ENCODE results near the gene SLC9A5. TPM values are rescaled to one million over a fixed set of nuclear protein-coding genes. Genes with fewer than 3 reads are reported as not detected.

Gene SLC9A5
- total and polyA plus RNA-seq, 7 experiments from 2014 or later: 0.11 to 3.7 (median 1.7) TPM

- Mint-ChIP-seq H3K27ac (peak overlapping the region in 1 of 9 donors; percentile 9), H3K4me3 (no peak overlapping the region), H3K36me3 (peaks cover 0 to 10% (median 4%) of the 10 kb centered on the region in 5 donors), H3K9me3 (no peaks in the 10 kb centered on the region), H3K4me1 (peaks cover 0 to 10% (median 6%) of the 10 kb centered on the region in 7 donors), H3K27me3 (no peaks in the 10 kb centered on the region)
- Histone ChIP-seq H3K36me3 (ENCODE audit: control insufficient read depth in 2 of 3, insufficient read depth in 3 of 3, low read length in 3 of 3) (peaks cover 0 to 28% (median 0%) of the 10 kb centered on the region in 3 experiments), H3K27ac (ENCODE audit: low read depth, low read length) (no peak overlapping the region), H3K9me3 (ENCODE audit: control insufficient read depth in 2 of 3, low read length in 3 of 3) (no peaks in the 10 kb centered on the region), H3K4me3 (ENCODE audit: low read length) (no peak overlapping the region), H3K27me3 (ENCODE audit: control insufficient read depth in 2 of 2, insufficient read depth in 2 of 2, low read length in 2 of 2) (no peaks in the 10 kb centered on the region), H3K4me1 (ENCODE audit: control insufficient read depth in 2 of 2, insufficient read depth in 2 of 2, low read length in 2 of 2) (peaks cover 8 to 19% of the 10 kb centered on the region in 2 donors)
- intact Hi-C loops (cut with micrococcal nuclease): no loop called here
- CTCF ChIA-PET: no interaction called here
- no peak for DNase-seq
- ATAC-seq: no peak
- POLR2A ChIA-PET: interaction anchor here (0.5 kb wide), 1 partner anchor 198 kb away, joined by 4 read pairs; the partner anchor contains the start of gene ATP6V0D1
Observed at GRCh38 chr16:67283039-67283825, 34.5 kb downstream of the SLC9A5 start.

GRCh38 chr16:67283826-67284555, 35.2 kb downstream of the SLC9A5 start:
- intact Hi-C loops (cut with micrococcal nuclease): no loop called here
- H3K36me3 ChIP-seq (ENCODE audit: control insufficient read depth in 2 of 3, insufficient read depth in 3 of 3, low read length in 3 of 3): peaks cover 0 to 28% (median 0%) of the 10 kb centered on the region in 3 experiments

GRCh38 chr16:67284699-67285646, 36.2 kb downstream of the SLC9A5 start:
- H3K27ac ChIP-seq (ENCODE audit: low read depth, low read length): no peak overlapping the region
- no peaks in the 10 kb centered on the region for H3K27me3 Mint-ChIP-seq
- ChIA-PET POLR2A (no interaction called here), CTCF (interaction anchor here (0.5 kb wide), 1 partner anchor 16 kb away, joined by 3 read pairs; no protein-coding TSS in a partner anchor)
- no peak for DNase-seq
- ATAC-seq: no peak
- no peaks in the 10 kb centered on the region for H3K9me3 ChIP-seq (ENCODE audit: control insufficient read depth in 2 of 3, low read length in 3 of 3)
- no peak overlapping the region for H3K4me3 ChIP-seq (ENCODE audit: low read length)
- H3K9me3 Mint-ChIP-seq: no peaks in the 10 kb centered on the region
- peaks cover 0 to 10% (median 4%) of the 10 kb centered on the region in 7 donors for H3K4me1 Mint-ChIP-seq
- intact Hi-C loops (cut with micrococcal nuclease): no loop called here
- H3K27ac Mint-ChIP-seq: no peak overlapping the region
- H3K4me3 Mint-ChIP-seq: no peak overlapping the region
- H3K36me3 Mint-ChIP-seq: peaks cover 0 to 10% (median 4%) of the 10 kb centered on the region in 5 donors
- H3K27me3 ChIP-seq (ENCODE audit: control insufficient read depth in 2 of 2, insufficient read depth in 2 of 2, low read length in 2 of 2): no peaks in the 10 kb centered on the region
- peaks cover 6 to 9% of the 10 kb centered on the region in 2 donors for H3K4me1 ChIP-seq (ENCODE audit: control insufficient read depth in 2 of 2, insufficient read depth in 2 of 2, low read length in 2 of 2)
- peaks cover 0 to 28% (median 0%) of the 10 kb centered on the region in 3 experiments for H3K36me3 ChIP-seq (ENCODE audit: control insufficient read depth in 2 of 3, insufficient read depth in 3 of 3, low read length in 3 of 3)

More at GRCh38 chr16:67283826-67284555, 35.2 kb downstream of the SLC9A5 start:
- peaks cover 5 to 12% of the 10 kb centered on the region in 2 donors for H3K4me1 ChIP-seq (ENCODE audit: control insufficient read depth in 2 of 2, insufficient read depth in 2 of 2, low read length in 2 of 2)
- POLR2A ChIA-PET: interaction anchor here (0.6 kb wide), 1 partner anchor 247 kb away, joined by 3 read pairs; no protein-coding TSS in a partner anchor
- Mint-ChIP-seq H3K36me3 (peaks cover 0 to 10% (median 4%) of the 10 kb centered on the region in 5 donors), H3K4me1 (peaks cover 0 to 6% (median 0%) of the 10 kb centered on the region in 7 donors), H3K4me3 (no peak overlapping the region), H3K9me3 (no peaks in the 10 kb centered on the region), H3K27me3 (no peaks in the 10 kb centered on the region), H3K27ac (peak overlapping the region in 1 of 9 donors; percentile 43)
- no peaks in the 10 kb centered on the region for H3K27me3 ChIP-seq (ENCODE audit: control insufficient read depth in 2 of 2, insufficient read depth in 2 of 2, low read length in 2 of 2)
- H3K4me3 ChIP-seq (ENCODE audit: low read length): no peak overlapping the region
- CTCF ChIA-PET: no interaction called here
- H3K27ac ChIP-seq (ENCODE audit: low read depth, low read length): no peak overlapping the region
- no peaks in the 10 kb centered on the region for H3K9me3 ChIP-seq (ENCODE audit: control insufficient read depth in 2 of 3, low read length in 3 of 3)
- ATAC-seq: no peak
- no peak for DNase-seq

- ATAC-seq (no peak), DNase-seq (no peak)
- Histone ChIP-seq H3K4me3 (ENCODE audit: low read length) (no peak overlapping the region), H3K4me1 (ENCODE audit: control insufficient read depth in 2 of 2, insufficient read depth in 2 of 2, low read length in 2 of 2) (peaks cover 0 to 17% of the 10 kb centered on the region in 2 donors), H3K27ac (ENCODE audit: low read depth, low read length) (no peak overlapping the region), H3K9me3 (ENCODE audit: control insufficient read depth in 2 of 3, low read length in 3 of 3) (no peaks in the 10 kb centered on the region), H3K36me3 (ENCODE audit: control insufficient read depth in 2 of 3, insufficient read depth in 3 of 3, low read length in 3 of 3) (peaks cover 0 to 27% (median 0%) of the 10 kb centered on the region in 3 experiments), H3K27me3 (ENCODE audit: control insufficient read depth in 2 of 2, insufficient read depth in 2 of 2, low read length in 2 of 2) (no peaks in the 10 kb centered on the region)
- H3K36me3 Mint-ChIP-seq: peaks cover 0 to 10% (median 4%) of the 10 kb centered on the region in 5 donors
- no peak overlapping the region for H3K4me3 Mint-ChIP-seq
- intact Hi-C loops (cut with micrococcal nuclease): no loop called here
- CTCF ChIA-PET: no interaction called here
- H3K27me3 Mint-ChIP-seq: no peaks in the 10 kb centered on the region
- H3K9me3 Mint-ChIP-seq: no peaks in the 10 kb centered on the region
- no peak overlapping the region for H3K27ac Mint-ChIP-seq
- POLR2A ChIA-PET: no interaction called here
- peaks cover 0 to 9% (median 0%) of the 10 kb centered on the region in 7 donors for H3K4me1 Mint-ChIP-seq
Observed at GRCh38 chr16:67286441-67287235, 37.9 kb downstream of the SLC9A5 start.

- POLR2A ChIA-PET: interaction anchor here (0.6 kb wide), 1 partner anchor 10 kb away, joined by 3 read pairs; no protein-coding TSS in a partner anchor
- H3K9me3 ChIP-seq (ENCODE audit: control insufficient read depth in 2 of 3, low read length in 3 of 3): no peaks in the 10 kb centered on the region
- peaks cover 0 to 10% (median 4%) of the 10 kb centered on the region in 5 donors for H3K36me3 Mint-ChIP-seq
- no peaks in the 10 kb centered on the region for H3K9me3 Mint-ChIP-seq
- H3K27me3 Mint-ChIP-seq: no peaks in the 10 kb centered on the region
- H3K36me3 ChIP-seq (ENCODE audit: control insufficient read depth in 2 of 3, insufficient read depth in 3 of 3, low read length in 3 of 3): peaks cover 0 to 22% (median 0%) of the 10 kb centered on the region in 3 experiments
- H3K27me3 ChIP-seq (ENCODE audit: control insufficient read depth in 2 of 2, insufficient read depth in 2 of 2, low read length in 2 of 2): no peaks in the 10 kb centered on the region
- H3K4me1 Mint-ChIP-seq: peaks cover 0 to 9% (median 0%) of the 10 kb centered on the region in 7 donors
- no peak overlapping the region for H3K27ac ChIP-seq (ENCODE audit: low read depth, low read length)
- no peak for DNase-seq
- no peak overlapping the region for H3K4me3 Mint-ChIP-seq
- no peak overlapping the region for H3K27ac Mint-ChIP-seq
- H3K4me3 ChIP-seq (ENCODE audit: low read length): no peak overlapping the region
- ATAC-seq: no peak
- intact Hi-C loops (cut with micrococcal nuclease): no loop called here
- H3K4me1 ChIP-seq (ENCODE audit: control insufficient read depth in 2 of 2, insufficient read depth in 2 of 2, low read length in 2 of 2): peaks cover 0 to 17% of the 10 kb centered on the region in 2 donors
- CTCF ChIA-PET: no interaction called here
Observed at GRCh38 chr16:67287960-67288359, 39.2 kb downstream of the SLC9A5 start.
